Upper lobe of left lung (tissue), 6 donors: ENCODE measurements around the gene MBP. TPM values are rescaled to one million over a fixed set of nuclear protein-coding genes. Genes with fewer than 3 reads are reported as not detected.

Experiments
- ATAC-seq, 2 donors: fragments of 200-7000 bp; cut with Tn5 transposase; one replicate each; pipeline ENCODE4 v1.9.1; 2022; ENCODE audit warnings: mild to moderate bottlenecking in 2 of 2, moderate library complexity in 2 of 2; ENCODE audit not compliant: low FRiP score in 2 of 2
- DNase-seq, 2 donors: peaks; one replicate each; pipeline ENCODE4 v3.0.0-alpha.2; 2019 to 2020
- H3K27ac ChIP-seq, 4 donors: fragments of 200-600 bp; sonication (generic); one replicate each; pipeline ENCODE4 v1.5.1; 2016 to 2019
- H3K27me3 ChIP-seq, 4 donors: fragments of 200-600 bp; sonication (generic); one replicate each; pipeline ENCODE4 v1.5.1; 2017 to 2019
- H3K36me3 ChIP-seq, 4 donors: fragments of 200-600 bp; sonication (generic); one replicate each; pipeline ENCODE4 v1.5.1; 2016 to 2019
- H3K4me1 ChIP-seq, 4 donors: fragments of 200-600 bp; sonication (generic); one replicate each; pipeline ENCODE4 v1.5.1; 2018 to 2019
- H3K4me3 ChIP-seq, 4 donors: fragments of 200-600 bp; sonication (generic); one replicate each; pipeline ENCODE4 v1.5.1; 2017 to 2019; ENCODE audit warnings: mild to moderate bottlenecking in 2 of 4, moderate library complexity in 1 of 4
- H3K9me3 ChIP-seq, 4 donors: fragments of 200-600 bp; sonication (generic); one replicate each; pipeline ENCODE4 v1.5.1; 2018 to 2019
- EP300 ChIP-seq, 4 donors: sonication (generic); formaldehyde crosslinking; IDR thresholded peaks; one replicate each; pipeline ENCODE4 v1.5.1; 2017; ENCODE audit warnings: antibody characterized with exemption in 4 of 4, control low read depth in 2 of 4
- POLR2A ChIP-seq, 4 donors: fragments of 450-650 bp; IDR thresholded peaks; one replicate each; pipeline ENCODE4 v1.5.1; 2016 to 2017; ENCODE audit warnings: antibody characterized with exemption in 4 of 4, mild to moderate bottlenecking in 2 of 4
- POLR2AphosphoS5 ChIP-seq, 2 donors: sonication (generic); formaldehyde crosslinking; IDR thresholded peaks; one replicate each; pipeline ENCODE4 v1.5.1; 2017; ENCODE audit warnings: antibody characterized with exemption in 2 of 2
- whole genome bisulfite sequencing, 2 donors: methylation state at CpG; one replicate each; pipeline ENCODE4 v1.1.5; 2017 to 2018; 5-methylcytosine and 5-hydroxymethylcytosine counted together
- total RNA-seq, 6 donors: library from RNA; depleted of rRNA in 4 of 6; stranded (reverse); fragments of >200 nt in 4 of 6; gene quantifications; one replicate each; pipeline versions ENCODE4 v1.1.0 to v1.2.1, GENCODE V29; 2016 to 2021
- TF ChIP-seq, protein P1 (sequence below), 6 experiments: fragments of 450-650 bp in 4 of 6; fragments of 200-600 bp in 2 of 6; sonication (generic) in 2 of 6; IDR thresholded peaks; one replicate each; pipeline ENCODE4 v1.5.1; 2016 to 2019; ENCODE audit warnings: antibody characterized with exemption in 6 of 6
- donor health status: DM: no; HTN: no; CAD: no; lungs with moderate emphysema.
- donor health status: DM: no; HTN: yes; CAD: no; lungs with severe emphysema.

Gene MBP
- total RNA-seq, 6 donors from 2014 or later: 55.5 to 87.6 (median 68.8) TPM

DNA sequence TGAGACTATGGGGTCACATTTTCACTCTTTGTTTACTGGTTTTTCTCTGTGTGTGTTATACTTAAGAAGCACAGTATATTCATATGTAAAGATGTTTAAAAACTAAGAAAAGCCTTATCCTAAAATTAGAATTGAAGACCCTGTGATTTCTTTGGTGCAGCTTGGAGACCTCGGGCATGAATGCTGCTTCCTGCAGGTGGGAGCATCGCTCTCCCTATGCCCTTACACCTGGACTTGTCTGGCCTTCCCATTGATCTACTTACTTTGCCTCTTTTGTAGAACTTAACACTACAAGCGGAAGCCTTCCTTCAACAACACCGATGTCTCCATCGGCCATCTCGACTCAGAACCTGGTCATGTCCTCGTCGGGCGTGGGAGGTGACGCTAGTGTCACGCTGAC lies 195.7 kb downstream of the MBP start:
- ATAC-seq: no peak
- TF ChIP-seq, protein P1, sequence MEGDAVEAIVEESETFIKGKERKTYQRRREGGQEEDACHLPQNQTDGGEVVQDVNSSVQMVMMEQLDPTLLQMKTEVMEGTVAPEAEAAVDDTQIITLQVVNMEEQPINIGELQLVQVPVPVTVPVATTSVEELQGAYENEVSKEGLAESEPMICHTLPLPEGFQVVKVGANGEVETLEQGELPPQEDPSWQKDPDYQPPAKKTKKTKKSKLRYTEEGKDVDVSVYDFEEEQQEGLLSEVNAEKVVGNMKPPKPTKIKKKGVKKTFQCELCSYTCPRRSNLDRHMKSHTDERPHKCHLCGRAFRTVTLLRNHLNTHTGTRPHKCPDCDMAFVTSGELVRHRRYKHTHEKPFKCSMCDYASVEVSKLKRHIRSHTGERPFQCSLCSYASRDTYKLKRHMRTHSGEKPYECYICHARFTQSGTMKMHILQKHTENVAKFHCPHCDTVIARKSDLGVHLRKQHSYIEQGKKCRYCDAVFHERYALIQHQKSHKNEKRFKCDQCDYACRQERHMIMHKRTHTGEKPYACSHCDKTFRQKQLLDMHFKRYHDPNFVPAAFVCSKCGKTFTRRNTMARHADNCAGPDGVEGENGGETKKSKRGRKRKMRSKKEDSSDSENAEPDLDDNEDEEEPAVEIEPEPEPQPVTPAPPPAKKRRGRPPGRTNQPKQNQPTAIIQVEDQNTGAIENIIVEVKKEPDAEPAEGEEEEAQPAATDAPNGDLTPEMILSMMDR (IDR thresholded peaks at IDR 0.05): no peak
- TF ChIP-seq POLR2A (IDR thresholded peaks at IDR 0.05) (no peak), EP300 (IDR thresholded peaks at IDR 0.05) (no peak), POLR2AphosphoS5 (IDR thresholded peaks at IDR 0.05) (no peak)
- WGBS, 2 donors: 97% methylated on average over 11 of the region's 11 CpGs

GRCh38 chr18:76935722-76936337 lies 196.8 kb downstream of the MBP start:
- WGBS, 2 donors: 93 to 96% methylated on average over 9 to 18 of the region's 18 CpGs
- TF ChIP-seq EP300 (IDR thresholded peaks at IDR 0.05) (no peak), POLR2AphosphoS5 (IDR thresholded peaks at IDR 0.05) (no peak), POLR2A (IDR thresholded peaks at IDR 0.05) (no peak)
- TF ChIP-seq, protein P1 (IDR thresholded peaks at IDR 0.05): no peak
- ATAC-seq: peak in 1 of 2 donors; percentile 22
- Histone ChIP-seq H3K36me3 (peaks cover 10 to 56% (median 30%) of the 10 kb centered on the region in 4 donors), H3K4me3 (no peak overlapping the region), H3K27ac (no peak overlapping the region), H3K9me3 (no peaks in the 10 kb centered on the region), H3K4me1 (no peaks in the 10 kb centered on the region), H3K27me3 (no peaks in the 10 kb centered on the region)
- no peak for DNase-seq

More for the DNA sequence above, 195.7 kb downstream of the MBP start:
- H3K4me1 ChIP-seq: no peaks in the 10 kb centered on the region
- peaks cover 10 to 56% (median 30%) of the 10 kb centered on the region in 4 donors for H3K36me3 ChIP-seq
- no peak for DNase-seq
- H3K9me3 ChIP-seq: no peaks in the 10 kb centered on the region
- H3K27ac ChIP-seq: no peak overlapping the region
- H3K27me3 ChIP-seq: no peaks in the 10 kb centered on the region
- no peak overlapping the region for H3K4me3 ChIP-seq

DNA sequence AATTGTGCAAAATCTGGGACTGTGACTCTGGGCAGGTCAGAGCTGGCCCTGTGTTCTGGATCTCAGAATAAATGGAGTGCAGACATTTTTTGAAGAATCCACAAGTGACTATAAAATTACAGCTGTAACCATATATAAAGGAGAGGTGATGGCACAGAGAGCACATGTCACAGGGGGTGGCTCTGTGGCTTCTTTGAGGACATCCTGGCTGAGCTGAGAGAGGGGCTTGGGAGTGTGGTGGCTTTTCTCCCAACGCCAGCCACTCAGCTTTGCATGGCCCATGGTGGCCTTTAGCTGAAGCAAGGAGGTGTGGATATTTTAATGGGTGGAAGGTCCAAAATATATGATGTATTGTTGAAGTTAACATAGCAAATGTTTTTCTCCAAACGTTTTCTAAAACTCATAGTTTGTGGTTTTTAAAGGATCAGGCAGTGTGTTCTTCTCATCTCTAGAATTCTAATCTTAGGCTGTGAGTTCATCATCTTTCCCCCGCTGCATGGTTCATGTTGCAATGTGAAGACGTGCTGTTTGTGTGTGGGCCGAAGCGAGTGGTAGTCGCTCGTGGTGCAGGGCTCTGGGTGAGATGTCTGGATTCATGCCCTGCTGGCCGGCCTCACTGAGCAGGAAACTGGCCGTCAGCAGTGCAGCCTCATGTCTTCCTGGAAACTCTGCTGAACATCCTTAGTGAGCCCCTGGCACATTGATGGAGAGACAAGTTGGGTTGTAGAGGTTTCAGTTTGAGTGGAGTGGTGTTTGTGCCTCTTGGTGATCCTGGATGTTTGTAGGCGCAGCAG lies 200.4 kb downstream of the MBP start:
- H3K27me3 ChIP-seq: no peaks in the 10 kb centered on the region
- H3K36me3 ChIP-seq: peaks cover 8 to 59% (median 32%) of the 10 kb centered on the region in 4 donors
- no peak overlapping the region for H3K4me3 ChIP-seq
- H3K4me1 ChIP-seq: no peaks in the 10 kb centered on the region
- H3K27ac ChIP-seq: no peak overlapping the region
- ATAC-seq: peak; percentile 73 to 75
- TF ChIP-seq POLR2AphosphoS5 (IDR thresholded peaks at IDR 0.05): peak in 1 of 2 donors; percentile 21
- no peak for TF ChIP-seq POLR2A (IDR thresholded peaks at IDR 0.05)
- TF ChIP-seq EP300 (IDR thresholded peaks at IDR 0.05): no peak
- DNase-seq: no peak
- no peaks in the 10 kb centered on the region for H3K9me3 ChIP-seq
- WGBS, 2 donors: 78 to 79% methylated on average over 11 of the region's 11 CpGs

DNA sequence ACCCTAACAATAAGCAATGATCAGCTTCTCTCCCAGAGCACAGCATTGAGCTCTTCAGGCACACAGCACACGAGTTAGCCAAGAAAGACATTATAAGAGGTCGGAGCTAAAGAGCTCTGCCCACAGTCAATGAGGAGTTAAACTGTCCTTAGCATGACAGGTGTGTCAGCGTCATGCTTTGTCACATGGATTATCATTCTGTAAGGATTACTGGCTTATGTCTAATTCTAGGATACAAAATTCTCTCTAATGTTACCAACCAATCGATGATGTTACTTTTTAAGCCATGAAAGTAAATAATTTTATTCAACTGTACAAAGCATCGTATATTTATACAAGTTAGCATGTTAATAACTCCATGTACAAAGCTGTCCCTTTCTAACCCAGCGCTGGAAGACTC lies 201.4 kb downstream of the MBP start:
- no peak for TF ChIP-seq POLR2AphosphoS5 (IDR thresholded peaks at IDR 0.05)
- no peak for TF ChIP-seq POLR2A (IDR thresholded peaks at IDR 0.05)
- TF ChIP-seq EP300 (IDR thresholded peaks at IDR 0.05): no peak
- TF ChIP-seq, protein P1 (IDR thresholded peaks at IDR 0.05): no peak
- DNase-seq (no peak), ATAC-seq (no peak)
- WGBS, 2 donors: 93 to 94% methylated on average over 6 of the region's 6 CpGs
- no peaks in the 10 kb centered on the region for H3K27me3 ChIP-seq
- no peaks in the 10 kb centered on the region for H3K9me3 ChIP-seq
- no peak overlapping the region for H3K27ac ChIP-seq
- H3K36me3 ChIP-seq: peaks cover 6 to 56% (median 29%) of the 10 kb centered on the region in 4 donors
- H3K4me3 ChIP-seq: no peak overlapping the region
- H3K4me1 ChIP-seq: no peaks in the 10 kb centered on the region

Other genes starting within 250 kb of the MBP start
- gene GALR1, start 117.1 kb upstream of the MBP start, total RNA-seq: not detected